Measurements from ENCODE around the gene SMURF2. TPM values are rescaled to one million over a fixed set of nuclear protein-coding genes. Genes with fewer than 3 reads are reported as not detected.

Gene SMURF2
- polyA plus RNA-seq, 2 of the 4 experiments (the other 2 are of a cell fraction) = 16.7 to 26.3 TPM

DNA sequence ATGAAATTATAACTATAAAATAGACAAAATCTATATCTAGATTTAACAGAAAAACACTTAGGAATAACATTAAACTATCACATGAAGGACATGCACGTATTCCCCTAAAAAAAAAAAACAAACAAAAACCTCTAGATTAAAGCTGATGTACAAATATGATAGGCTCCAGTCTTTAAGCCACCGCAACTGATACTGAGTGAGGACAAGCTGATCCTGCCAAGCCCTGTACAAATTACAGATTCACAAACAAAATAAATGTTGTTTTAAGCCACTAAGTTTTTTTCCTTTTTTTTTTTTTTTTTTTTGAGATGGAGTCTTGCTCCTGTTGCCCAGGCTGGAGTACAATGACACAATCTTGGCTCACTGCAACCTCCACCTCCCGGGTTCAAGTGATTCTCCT, 35.3 kb downstream of the SMURF2 start (continued):
- no peak for TF ChIP-seq KDM1A (IDR thresholded peaks at IDR 0.05; ENCODE audit: low read depth)

DNA sequence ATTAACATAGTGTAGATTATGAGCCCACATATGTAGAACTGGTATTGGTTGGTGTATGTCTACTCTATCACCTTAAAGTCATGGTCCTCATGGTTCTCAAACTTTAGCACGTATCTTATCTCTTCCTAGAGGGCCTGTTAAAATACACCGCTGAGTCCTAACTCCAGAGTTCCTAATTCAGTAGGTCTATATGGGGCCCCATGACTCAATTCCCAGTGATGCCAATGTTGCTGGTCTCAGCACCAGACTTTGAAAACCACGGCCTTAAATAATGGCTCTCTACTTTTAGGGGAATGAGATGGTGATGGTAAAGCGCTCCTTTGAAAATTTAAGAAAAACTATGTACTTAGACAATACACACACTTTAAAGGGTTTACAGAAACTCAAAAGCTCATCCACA, 36.6 kb downstream of the SMURF2 start:
- Histone ChIP-seq H3K27ac (no peak overlapping the region), H3K9me3 (no peaks in the 10 kb centered on the region), H3K4me3 (no peak overlapping the region), H3K4me2 (no peak overlapping the region), H3K4me1 (peaks cover 21% of the 10 kb centered on the region)
- 88% methylated on average over 4 of the region's 4 CpGs for WGBS (ENCODE audit: missing lambda C conversion rate)
- CTCF ChIA-PET = no interaction called here
- no peak for ATAC-seq
- TF ChIP-seq RARB (CRISPR knock-in tag; IDR thresholded peaks at IDR 0.05) = no peak
- TF ChIP-seq RNF2 (IDR thresholded peaks at IDR 0.05; ENCODE audit: borderline replicate concordance, low read depth) = no peak
- TF ChIP-seq, protein P1, sequence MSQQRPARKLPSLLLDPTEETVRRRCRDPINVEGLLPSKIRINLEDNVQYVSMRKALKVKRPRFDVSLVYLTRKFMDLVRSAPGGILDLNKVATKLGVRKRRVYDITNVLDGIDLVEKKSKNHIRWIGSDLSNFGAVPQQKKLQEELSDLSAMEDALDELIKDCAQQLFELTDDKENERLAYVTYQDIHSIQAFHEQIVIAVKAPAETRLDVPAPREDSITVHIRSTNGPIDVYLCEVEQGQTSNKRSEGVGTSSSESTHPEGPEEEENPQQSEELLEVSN (IDR thresholded peaks at IDR 0.05; ENCODE audit: borderline replicate concordance, low read depth) = no peak
- TF ChIP-seq RAD21 (conservative IDR thresholded peaks at IDR 0.05 in 1 of 2, IDR thresholded peaks at IDR 0.05 in 1 of 2) = no peak
- TF ChIP-seq CEBPB (IDR thresholded peaks at IDR 0.05) = no peak
- no peak for DNase-seq (ENCODE audit: low read depth in 1 of 2, low spot score in 1 of 2)
- FAIRE-seq = no peak
- POLR2A ChIA-PET = no interaction called here

DNA sequence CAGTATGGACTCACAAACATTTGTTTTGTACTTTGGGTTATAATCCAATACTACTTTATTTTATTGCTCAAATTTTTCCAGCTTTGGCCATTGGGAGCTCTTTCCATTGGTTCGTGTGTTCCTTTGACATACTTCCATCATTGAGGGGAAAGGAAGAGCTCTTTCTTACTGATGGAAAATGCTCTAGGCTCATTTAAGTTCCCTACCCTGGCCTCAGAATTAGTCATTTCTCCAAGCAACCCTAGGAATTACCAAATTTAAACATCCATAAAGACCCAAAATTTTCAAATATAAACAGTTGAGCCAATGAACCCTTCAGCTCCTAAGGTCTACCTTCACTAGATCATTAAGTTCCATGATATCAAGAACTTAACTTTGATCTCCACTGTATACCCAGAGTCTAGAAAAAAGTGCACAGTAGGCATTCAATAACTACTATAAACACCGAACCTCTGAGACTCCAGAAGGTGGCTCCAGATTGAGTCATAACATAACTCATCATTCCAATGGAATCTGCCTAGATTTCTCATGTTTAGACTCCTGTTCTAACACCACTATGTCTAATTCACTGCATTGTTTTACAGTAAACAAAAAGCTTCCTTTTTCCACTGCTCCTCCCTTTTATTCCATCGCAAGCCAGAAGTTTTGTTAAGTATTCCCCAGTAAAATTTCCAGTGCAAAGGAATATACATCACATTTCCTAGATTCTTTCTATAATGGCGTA, 39.0 kb downstream of the SMURF2 start:
- H3K4me2 ChIP-seq = peak overlapping the region; percentile 64
- POLR2A ChIA-PET = interaction anchor here (2.3 kb wide), 1 partner anchor 117 kb away, joined by 8 read pairs; the partner anchor contains the start of genes CEP95 and DDX5
- CTCF ChIA-PET = interaction anchor here (0.6 to 2.6 kb wide), 13 partner anchors 9 to 204 kb away, joined by 3 to 11 read pairs (median 4); no protein-coding TSS in a partner anchor
- 35% methylated on average over 4 of the region's 4 CpGs for whole genome bisulfite sequencing (ENCODE audit: missing lambda C conversion rate)
- peak overlapping the region in 1 of 2 experiments; percentile 48; a peak in 2 of 6 replicates for H3K27ac ChIP-seq
- peak in 1 of 2 experiments; percentile 16; a peak in 1 of 5 replicates for TF ChIP-seq RAD21 (conservative IDR thresholded peaks at IDR 0.05 in 1 of 2, IDR thresholded peaks at IDR 0.05 in 1 of 2)
- TF ChIP-seq ESRRA (IDR thresholded peaks at IDR 0.05; ENCODE audit: borderline replicate concordance, low read length) = no peak
- TF ChIP-seq, protein P2, sequence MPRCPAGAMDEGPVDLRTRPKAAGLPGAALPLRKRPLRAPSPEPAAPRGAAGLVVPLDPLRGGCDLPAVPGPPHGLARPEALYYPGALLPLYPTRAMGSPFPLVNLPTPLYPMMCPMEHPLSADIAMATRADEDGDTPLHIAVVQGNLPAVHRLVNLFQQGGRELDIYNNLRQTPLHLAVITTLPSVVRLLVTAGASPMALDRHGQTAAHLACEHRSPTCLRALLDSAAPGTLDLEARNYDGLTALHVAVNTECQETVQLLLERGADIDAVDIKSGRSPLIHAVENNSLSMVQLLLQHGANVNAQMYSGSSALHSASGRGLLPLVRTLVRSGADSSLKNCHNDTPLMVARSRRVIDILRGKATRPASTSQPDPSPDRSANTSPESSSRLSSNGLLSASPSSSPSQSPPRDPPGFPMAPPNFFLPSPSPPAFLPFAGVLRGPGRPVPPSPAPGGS (IDR thresholded peaks at IDR 0.05) = no peak
- peak in 1 of 2 experiments; percentile 69; a peak in 1 of 4 replicates for TF ChIP-seq CEBPB (IDR thresholded peaks at IDR 0.05)
- TF ChIP-seq EP300 (IDR thresholded peaks at IDR 0.05) = no peak
- TF ChIP-seq HOXA7 (CRISPR knock-in tag; IDR thresholded peaks at IDR 0.05) = no peak
- TF ChIP-seq FOSL2 (IDR thresholded peaks at IDR 0.05) = peak; percentile 58
- TF ChIP-seq FOSL2 (CRISPR knock-in tag; IDR thresholded peaks at IDR 0.05) = peak; percentile 83
- TF ChIP-seq FOXS1 (CRISPR knock-in tag; IDR thresholded peaks at IDR 0.05) = peak; percentile 16; the same call in 1 of the 2 replicates
- TF ChIP-seq, protein P3, sequence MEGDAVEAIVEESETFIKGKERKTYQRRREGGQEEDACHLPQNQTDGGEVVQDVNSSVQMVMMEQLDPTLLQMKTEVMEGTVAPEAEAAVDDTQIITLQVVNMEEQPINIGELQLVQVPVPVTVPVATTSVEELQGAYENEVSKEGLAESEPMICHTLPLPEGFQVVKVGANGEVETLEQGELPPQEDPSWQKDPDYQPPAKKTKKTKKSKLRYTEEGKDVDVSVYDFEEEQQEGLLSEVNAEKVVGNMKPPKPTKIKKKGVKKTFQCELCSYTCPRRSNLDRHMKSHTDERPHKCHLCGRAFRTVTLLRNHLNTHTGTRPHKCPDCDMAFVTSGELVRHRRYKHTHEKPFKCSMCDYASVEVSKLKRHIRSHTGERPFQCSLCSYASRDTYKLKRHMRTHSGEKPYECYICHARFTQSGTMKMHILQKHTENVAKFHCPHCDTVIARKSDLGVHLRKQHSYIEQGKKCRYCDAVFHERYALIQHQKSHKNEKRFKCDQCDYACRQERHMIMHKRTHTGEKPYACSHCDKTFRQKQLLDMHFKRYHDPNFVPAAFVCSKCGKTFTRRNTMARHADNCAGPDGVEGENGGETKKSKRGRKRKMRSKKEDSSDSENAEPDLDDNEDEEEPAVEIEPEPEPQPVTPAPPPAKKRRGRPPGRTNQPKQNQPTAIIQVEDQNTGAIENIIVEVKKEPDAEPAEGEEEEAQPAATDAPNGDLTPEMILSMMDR (IDR thresholded peaks at IDR 0.05) = no peak
- peak; percentile 45 for TF ChIP-seq JUNB (IDR thresholded peaks at IDR 0.05)
- TF ChIP-seq, protein P4, sequence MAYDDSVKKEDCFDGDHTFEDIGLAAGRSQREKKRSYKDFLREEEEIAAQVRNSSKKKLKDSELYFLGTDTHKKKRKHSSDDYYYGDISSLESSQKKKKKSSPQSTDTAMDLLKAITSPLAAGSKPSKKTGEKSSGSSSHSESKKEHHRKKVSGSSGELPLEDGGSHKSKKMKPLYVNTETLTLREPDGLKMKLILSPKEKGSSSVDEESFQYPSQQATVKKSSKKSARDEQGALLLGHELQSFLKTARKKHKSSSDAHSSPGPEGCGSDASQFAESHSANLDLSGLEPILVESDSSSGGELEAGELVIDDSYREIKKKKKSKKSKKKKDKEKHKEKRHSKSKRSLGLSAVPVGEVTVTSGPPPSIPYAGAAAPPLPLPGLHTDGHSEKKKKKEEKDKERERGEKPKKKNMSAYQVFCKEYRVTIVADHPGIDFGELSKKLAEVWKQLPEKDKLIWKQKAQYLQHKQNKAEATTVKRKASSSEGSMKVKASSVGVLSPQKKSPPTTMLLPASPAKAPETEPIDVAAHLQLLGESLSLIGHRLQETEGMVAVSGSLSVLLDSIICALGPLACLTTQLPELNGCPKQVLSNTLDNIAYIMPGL (CRISPR knock-in tag; IDR thresholded peaks at IDR 0.05; ENCODE audit: borderline replicate concordance) = no peak
- peak; percentile 98 for TF ChIP-seq MAFK (IDR thresholded peaks at IDR 0.05; ENCODE audit: partially characterized antibody)
- TF ChIP-seq, protein P5, sequence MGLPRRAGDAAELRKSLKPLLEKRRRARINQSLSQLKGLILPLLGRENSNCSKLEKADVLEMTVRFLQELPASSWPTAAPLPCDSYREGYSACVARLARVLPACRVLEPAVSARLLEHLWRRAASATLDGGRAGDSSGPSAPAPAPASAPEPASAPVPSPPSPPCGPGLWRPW (IDR thresholded peaks at IDR 0.05) = no peak
- no peak for TF ChIP-seq RCOR1 (IDR thresholded peaks at IDR 0.05; ENCODE audit: low read depth, low read length)
- TF ChIP-seq RNF2 (IDR thresholded peaks at IDR 0.05; ENCODE audit: borderline replicate concordance, low read depth) = no peak
- no peak for TF ChIP-seq CHD2 (IDR thresholded peaks at IDR 0.05; ENCODE audit: low read length, partially characterized antibody)
- TF ChIP-seq HDAC2 (IDR thresholded peaks at IDR 0.05) = no peak
- TF ChIP-seq POLR2AphosphoS2 (conservative IDR thresholded peaks at IDR 0.05; ENCODE audit: low read length) = no peak
- TF ChIP-seq TFCP2L1 (CRISPR knock-in tag; IDR thresholded peaks at IDR 0.05) = no peak
- no peak for TF ChIP-seq CBX2 (IDR thresholded peaks at IDR 0.05; ENCODE audit: borderline replicate concordance, low read depth)
- no peaks in the 10 kb centered on the region for H3K9me3 ChIP-seq
- peak; percentile 61 to 68 for DNase-seq (ENCODE audit: low read depth in 1 of 2, low spot score in 1 of 2)
- H3K4me3 ChIP-seq = no peak overlapping the region
- ATAC-seq = peak; percentile 86
- peak; percentile 83 for FAIRE-seq
- peaks cover 41% of the 10 kb centered on the region for H3K4me1 ChIP-seq
